ENCODE results near the gene POM121L2.

GRCh38 chr6:27334141-27334540 lies 22.1 kb upstream of the POM121L2 start:
- TF ChIP-seq CTCF (conservative IDR thresholded peaks at IDR 0.05; ENCODE audit: low read length) (no peak), EZH2phosphoT487 (IDR thresholded peaks at IDR 0.05; ENCODE audit: borderline replicate concordance) (no peak)
